ENCODE results near the gene SPINT1.
"Not testable (repeated sequence)": the region's sequence is repeated elsewhere in the genome, so short reads cannot be mapped to it uniquely, and the experiment has no call there.

SPINT1 gene

DNA sequence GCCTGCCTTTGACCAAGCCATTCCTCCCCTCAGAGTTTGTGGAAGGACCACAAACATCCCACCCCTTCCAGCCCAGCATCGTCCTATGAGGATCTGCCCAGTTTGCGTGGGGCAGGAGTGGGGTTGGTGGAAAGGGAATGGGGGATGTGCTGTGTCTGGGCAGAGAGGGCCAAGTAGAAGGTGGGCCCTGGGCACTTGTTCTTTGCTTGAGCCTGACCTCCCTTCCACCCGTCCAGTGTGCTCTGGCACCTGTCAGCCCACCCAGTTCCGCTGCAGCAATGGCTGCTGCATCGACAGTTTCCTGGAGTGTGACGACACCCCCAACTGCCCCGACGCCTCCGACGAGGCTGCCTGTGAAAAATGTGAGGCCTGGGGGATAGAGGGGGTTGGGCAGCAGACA is 10.3 kb downstream of the SPINT1 start:
- CTCF ChIA-PET, result interaction anchor here (1.2 to 1.5 kb wide), 2 partner anchors 41 to 68 kb away, joined by 3 read pairs; no protein-coding TSS in a partner anchor
- no peak for DNase-seq (ENCODE audit: extremely low spot score)
- TF ChIP-seq, protein P1, sequence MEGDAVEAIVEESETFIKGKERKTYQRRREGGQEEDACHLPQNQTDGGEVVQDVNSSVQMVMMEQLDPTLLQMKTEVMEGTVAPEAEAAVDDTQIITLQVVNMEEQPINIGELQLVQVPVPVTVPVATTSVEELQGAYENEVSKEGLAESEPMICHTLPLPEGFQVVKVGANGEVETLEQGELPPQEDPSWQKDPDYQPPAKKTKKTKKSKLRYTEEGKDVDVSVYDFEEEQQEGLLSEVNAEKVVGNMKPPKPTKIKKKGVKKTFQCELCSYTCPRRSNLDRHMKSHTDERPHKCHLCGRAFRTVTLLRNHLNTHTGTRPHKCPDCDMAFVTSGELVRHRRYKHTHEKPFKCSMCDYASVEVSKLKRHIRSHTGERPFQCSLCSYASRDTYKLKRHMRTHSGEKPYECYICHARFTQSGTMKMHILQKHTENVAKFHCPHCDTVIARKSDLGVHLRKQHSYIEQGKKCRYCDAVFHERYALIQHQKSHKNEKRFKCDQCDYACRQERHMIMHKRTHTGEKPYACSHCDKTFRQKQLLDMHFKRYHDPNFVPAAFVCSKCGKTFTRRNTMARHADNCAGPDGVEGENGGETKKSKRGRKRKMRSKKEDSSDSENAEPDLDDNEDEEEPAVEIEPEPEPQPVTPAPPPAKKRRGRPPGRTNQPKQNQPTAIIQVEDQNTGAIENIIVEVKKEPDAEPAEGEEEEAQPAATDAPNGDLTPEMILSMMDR (IDR thresholded peaks at IDR 0.05; ENCODE audit: control extremely low read depth, extremely low read depth, low read depth, missing control alignments), result no peak
- POLR2A ChIA-PET, result no interaction called here

DNA sequence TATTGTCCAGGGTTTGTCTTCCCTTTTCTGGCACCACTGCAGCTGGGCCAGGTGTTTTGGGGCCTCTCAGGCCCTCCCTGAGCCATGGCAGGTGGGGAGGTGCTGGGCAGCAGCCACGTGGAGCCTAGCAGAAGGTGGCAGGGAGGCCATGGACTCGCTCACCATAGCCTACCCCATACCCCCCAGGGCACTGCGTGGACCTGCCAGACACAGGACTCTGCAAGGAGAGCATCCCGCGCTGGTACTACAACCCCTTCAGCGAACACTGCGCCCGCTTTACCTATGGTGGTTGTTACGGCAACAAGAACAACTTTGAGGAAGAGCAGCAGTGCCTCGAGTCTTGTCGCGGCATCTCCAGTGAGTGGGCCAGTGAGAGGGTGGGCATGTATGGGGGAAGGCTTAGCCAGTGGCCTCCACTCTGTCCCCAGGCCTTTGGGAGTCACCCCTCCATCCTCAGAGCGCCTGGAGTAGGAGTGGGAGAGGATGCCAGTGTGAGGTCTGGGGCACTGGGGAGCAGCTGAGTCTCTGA is 11.9 kb downstream of the SPINT1 start:
- no peak for DNase-seq (ENCODE audit: extremely low spot score)
- ChIA-PET POLR2A (interaction anchor here (2.5 kb wide), 1 partner anchor 17 kb away, joined by 7 read pairs; no protein-coding TSS in a partner anchor), CTCF (interaction anchor here (0.9 to 4.2 kb wide), 5 partner anchors 28 to 166 kb away, joined by 3 to 31 read pairs (median 3); no protein-coding TSS in a partner anchor)
- TF ChIP-seq, protein P1 (IDR thresholded peaks at IDR 0.05; ENCODE audit: control extremely low read depth, extremely low read depth, low read depth, missing control alignments), result no peak

DNA sequence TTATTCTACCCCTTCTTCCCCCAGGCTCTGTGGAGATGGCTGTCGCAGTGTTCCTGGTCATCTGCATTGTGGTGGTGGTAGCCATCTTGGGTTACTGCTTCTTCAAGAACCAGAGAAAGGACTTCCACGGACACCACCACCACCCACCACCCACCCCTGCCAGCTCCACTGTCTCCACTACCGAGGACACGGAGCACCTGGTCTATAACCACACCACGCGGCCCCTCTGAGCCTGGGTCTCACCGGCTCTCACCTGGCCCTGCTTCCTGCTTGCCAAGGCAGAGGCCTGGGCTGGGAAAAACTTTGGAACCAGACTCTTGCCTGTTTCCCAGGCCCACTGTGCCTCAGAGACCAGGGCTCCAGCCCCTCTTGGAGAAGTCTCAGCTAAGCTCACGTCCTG is 12.9 kb downstream of the SPINT1 start:
- POLR2A ChIA-PET, result interaction anchor here (2.5 kb wide), 1 partner anchor 16 kb away, joined by 7 read pairs; no protein-coding TSS in a partner anchor
- DNase-seq (ENCODE audit: extremely low spot score), result no peak
- CTCF ChIA-PET, result interaction anchor here (0.9 to 4.2 kb wide), 18 partner anchors 24 to 1172 kb away, joined by 3 to 31 read pairs (median 10); partner anchors contain the start of genes DNAJC17, RAD51 and ZFYVE19
- TF ChIP-seq, protein P1 (IDR thresholded peaks at IDR 0.05; ENCODE audit: control extremely low read depth, extremely low read depth, low read depth, missing control alignments), result no peak

DNA sequence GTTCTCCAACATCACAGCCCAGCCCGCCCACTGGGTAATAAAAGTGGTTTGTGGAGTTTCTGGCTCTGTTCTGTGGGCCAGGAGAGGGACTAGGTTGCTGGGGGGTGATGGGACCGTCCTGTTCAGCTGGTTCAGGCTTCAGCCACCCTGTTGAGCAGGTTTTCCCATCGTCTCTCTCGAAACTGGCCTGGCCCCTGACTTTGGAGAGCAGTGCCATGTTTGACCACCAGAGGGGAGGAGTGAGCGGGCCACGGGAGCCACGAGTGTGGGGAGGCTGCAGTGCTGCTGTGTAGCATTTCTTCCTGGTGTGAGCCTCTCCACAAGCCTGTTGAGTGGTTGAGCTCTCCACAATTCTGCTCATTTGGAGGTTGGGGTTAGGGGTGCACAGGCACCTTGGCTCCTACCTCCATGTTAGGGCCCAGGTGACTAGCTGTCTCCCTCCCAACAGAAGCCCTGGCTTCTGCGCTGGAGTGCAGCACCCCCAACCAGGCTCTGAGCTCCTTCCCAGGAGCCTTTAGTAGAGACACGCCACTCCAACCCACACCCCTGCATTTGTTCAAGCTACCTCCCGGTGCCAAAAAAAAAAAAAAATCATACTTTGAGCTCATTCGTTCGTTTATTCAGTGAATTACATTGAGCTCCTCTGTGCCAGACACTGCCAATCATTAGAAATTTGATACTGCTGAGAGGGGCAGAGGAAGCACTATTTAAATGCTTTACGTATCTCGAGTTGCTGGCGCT is 13.9 kb downstream of the SPINT1 start:
- peak; percentile 89 for DNase-seq (ENCODE audit: extremely low spot score)
- POLR2A ChIA-PET, result interaction anchor here (0.6 to 2.5 kb wide), 4 partner anchors 15 to 111 kb away, joined by 4 to 7 read pairs (median 6); partner anchors contain the start of gene VPS18
- CTCF ChIA-PET, result interaction anchor here (0.6 to 4.2 kb wide), 51 partner anchors 23 to 1171 kb away, joined by 3 to 31 read pairs (median 3); partner anchors contain the start of genes CCDC32, DNAJC17, RAD51 and ZFYVE19
- TF ChIP-seq, protein P1 (IDR thresholded peaks at IDR 0.05; ENCODE audit: control extremely low read depth, extremely low read depth, low read depth, missing control alignments), result peak; percentile 97

DNA sequence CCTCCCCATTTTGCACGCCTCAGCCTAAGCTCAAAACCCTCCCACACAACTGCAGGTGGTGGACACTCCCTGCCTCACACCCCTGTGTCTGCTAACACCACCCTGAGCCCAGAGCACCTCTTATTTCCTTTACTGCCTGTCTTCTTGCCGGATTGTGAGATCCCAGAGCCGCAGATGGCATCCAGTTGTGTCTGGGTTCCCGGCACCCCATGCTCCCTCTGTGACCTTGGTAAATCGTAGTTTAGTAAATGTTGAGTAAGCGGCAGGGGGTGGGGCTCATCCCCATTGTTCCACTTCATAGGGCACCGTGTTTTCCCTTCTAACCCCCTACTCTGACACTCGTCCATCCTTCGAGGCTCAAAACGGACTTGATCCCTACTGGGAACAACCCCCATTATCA is 14.9 kb downstream of the SPINT1 start:
- DNase-seq (ENCODE audit: extremely low spot score), result no peak
- ChIA-PET POLR2A (interaction anchor here (0.6 to 1.8 kb wide), 3 partner anchors 14 to 112 kb away, joined by 4 to 16 read pairs (median 7); partner anchors contain the start of gene VPS18), CTCF (interaction anchor here (0.6 to 4.2 kb wide), 50 partner anchors 24 to 474 kb away, joined by 3 to 31 read pairs (median 4); partner anchors contain the start of genes DNAJC17, NUSAP1, RAD51 and RPUSD2)
- TF ChIP-seq, protein P1 (IDR thresholded peaks at IDR 0.05; ENCODE audit: control extremely low read depth, extremely low read depth, low read depth, missing control alignments), result no peak

DNA sequence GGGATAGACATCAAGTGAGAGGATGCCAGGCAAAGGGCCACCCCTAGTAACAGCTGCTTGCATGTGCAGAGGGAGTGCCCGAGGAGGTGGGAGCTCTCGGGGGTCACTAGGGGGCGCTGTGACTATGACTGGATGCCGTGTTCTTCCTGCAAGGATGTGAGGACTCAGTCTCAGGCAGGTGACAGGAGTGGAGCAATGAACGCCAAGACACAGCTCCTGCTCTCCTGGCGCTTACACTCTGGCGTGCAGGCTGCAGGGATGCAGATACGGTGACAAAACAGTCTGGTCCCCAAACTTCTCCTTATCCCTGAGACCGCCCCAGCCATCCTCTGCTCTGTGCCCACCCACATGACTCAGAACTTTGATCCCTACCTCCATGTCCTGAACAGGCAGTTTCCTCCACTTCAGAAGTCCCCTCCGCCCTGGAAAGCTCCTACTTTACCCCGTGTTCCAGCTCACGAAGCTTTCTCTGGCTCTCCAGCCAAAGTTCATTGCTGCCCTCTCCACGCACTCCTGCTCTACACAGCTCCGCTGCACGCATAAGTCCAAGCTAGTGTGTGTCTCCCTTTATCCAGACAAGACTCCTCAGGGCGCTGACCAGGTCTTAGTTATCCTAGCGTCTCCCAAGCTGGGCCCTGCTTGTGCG is 15.5 kb downstream of the SPINT1 start:
- peak; percentile 86 for DNase-seq (ENCODE audit: extremely low spot score)
- ChIA-PET POLR2A (interaction anchor here (0.6 to 1.8 kb wide), 3 partner anchors 9 to 35 kb away, joined by 5 to 16 read pairs (median 7); partner anchors contain the start of gene VPS18), CTCF (interaction anchor here (0.6 to 4.2 kb wide), 39 partner anchors 27 to 474 kb away, joined by 3 to 31 read pairs (median 4); partner anchors contain the start of genes DNAJC17, NUSAP1, RAD51 and RPUSD2)
- TF ChIP-seq, protein P1 (IDR thresholded peaks at IDR 0.05; ENCODE audit: control extremely low read depth, extremely low read depth, low read depth, missing control alignments), result peak; percentile 88

DNA sequence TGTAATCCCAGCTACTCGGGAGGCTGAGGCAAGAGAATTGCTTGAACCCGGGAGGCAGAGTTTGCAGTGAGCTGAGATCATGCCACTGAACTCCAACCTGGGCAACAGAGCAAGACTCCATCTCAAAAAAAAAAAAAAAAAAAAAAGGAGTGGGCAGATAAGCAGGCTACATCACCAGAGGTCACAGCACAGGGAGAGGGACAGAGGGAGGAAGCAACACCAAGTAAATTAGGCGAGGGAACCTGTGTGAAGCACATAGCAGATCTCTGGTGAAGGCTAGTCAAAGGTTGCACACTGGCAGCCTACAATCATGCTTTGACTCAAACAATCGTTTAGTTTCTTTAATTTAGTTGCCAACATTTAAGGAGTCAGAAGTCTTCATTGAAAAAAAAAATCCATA is 17.3 kb downstream of the SPINT1 start:
- POLR2A ChIA-PET, result interaction anchor here (0.7 to 3.1 kb wide), 3 partner anchors 9 to 33 kb away, joined by 4 to 12 read pairs (median 5); partner anchors contain the start of gene VPS18
- DNase-seq (ENCODE audit: extremely low spot score), result not testable (repeated sequence)
- CTCF ChIA-PET, result interaction anchor here (2.5 kb wide), 1 partner anchor 81 kb away, joined by 6 read pairs; no protein-coding TSS in a partner anchor

Measured in GM10248 (cell line).